SK-N-MC (cell line): ENCODE data around the gene CXXC5.
"Not testable (repeated sequence)": the region's sequence is repeated elsewhere in the genome, so short reads cannot be mapped to it uniquely, and the experiment has no call there.

Experiments used
- DNase-seq: peaks from one replicate; pipeline ENCODE4 v3.0.0-alpha.2; 2011; ENCODE audit warnings: low read depth, low spot score
- H3K27ac ChIP-seq: fragments of 200-600 bp; sonication (generic); 2 replicates; pipeline ENCODE4 v1.5.1; 2016; ENCODE audit warnings: mixed run types
- H3K36me3 ChIP-seq: fragments of 200-600 bp; sonication (generic); 2 replicates; pipeline ENCODE4 v1.6.1; 2017; ENCODE audit warnings: antibody characterized with exemption, low read length, mixed read lengths; ENCODE audit not compliant: insufficient read depth
- H3K4me3 ChIP-seq: fragments of 200-600 bp; sonication (generic); 2 replicates; pipeline ENCODE4 v1.5.1; 2016
- H3K9ac ChIP-seq: fragments of 200-600 bp; sonication (generic); 2 replicates; pipeline ENCODE4 v1.8.0; 2017; ENCODE audit warnings: mixed run types, mixed read lengths; ENCODE audit not compliant: insufficient read length
- H3K9me3 ChIP-seq: fragments of 200-600 bp; sonication (generic); 2 replicates; pipeline ENCODE4 v1.6.1; 2017; ENCODE audit warnings: low read depth, mild to moderate bottlenecking, antibody characterized with exemption, low read length, moderate library complexity, mixed read lengths
- EZH2 ChIP-seq: fragments of 200-600 bp; sonication (generic); IDR thresholded peaks from one replicate; pipeline ENCODE4 v1.6.1; 2017; ENCODE audit warnings: antibody characterized with exemption
- FOXP2 ChIP-seq: optimal IDR thresholded peaks from 2 replicates; pipeline ENCODE3; 2011; ENCODE audit warnings: mild to moderate bottlenecking, moderate library complexity; ENCODE audit not compliant: insufficient read depth; ENCODE audit errors: extremely low read length, control extremely low read depth
- POLR2AphosphoS5 ChIP-seq: IDR thresholded peaks from 2 replicates; pipeline ENCODE4 v1.6.1; 2012; ENCODE audit warnings: mild to moderate bottlenecking, low read depth, low read length, borderline replicate concordance

The CXXC5 gene

DNA sequence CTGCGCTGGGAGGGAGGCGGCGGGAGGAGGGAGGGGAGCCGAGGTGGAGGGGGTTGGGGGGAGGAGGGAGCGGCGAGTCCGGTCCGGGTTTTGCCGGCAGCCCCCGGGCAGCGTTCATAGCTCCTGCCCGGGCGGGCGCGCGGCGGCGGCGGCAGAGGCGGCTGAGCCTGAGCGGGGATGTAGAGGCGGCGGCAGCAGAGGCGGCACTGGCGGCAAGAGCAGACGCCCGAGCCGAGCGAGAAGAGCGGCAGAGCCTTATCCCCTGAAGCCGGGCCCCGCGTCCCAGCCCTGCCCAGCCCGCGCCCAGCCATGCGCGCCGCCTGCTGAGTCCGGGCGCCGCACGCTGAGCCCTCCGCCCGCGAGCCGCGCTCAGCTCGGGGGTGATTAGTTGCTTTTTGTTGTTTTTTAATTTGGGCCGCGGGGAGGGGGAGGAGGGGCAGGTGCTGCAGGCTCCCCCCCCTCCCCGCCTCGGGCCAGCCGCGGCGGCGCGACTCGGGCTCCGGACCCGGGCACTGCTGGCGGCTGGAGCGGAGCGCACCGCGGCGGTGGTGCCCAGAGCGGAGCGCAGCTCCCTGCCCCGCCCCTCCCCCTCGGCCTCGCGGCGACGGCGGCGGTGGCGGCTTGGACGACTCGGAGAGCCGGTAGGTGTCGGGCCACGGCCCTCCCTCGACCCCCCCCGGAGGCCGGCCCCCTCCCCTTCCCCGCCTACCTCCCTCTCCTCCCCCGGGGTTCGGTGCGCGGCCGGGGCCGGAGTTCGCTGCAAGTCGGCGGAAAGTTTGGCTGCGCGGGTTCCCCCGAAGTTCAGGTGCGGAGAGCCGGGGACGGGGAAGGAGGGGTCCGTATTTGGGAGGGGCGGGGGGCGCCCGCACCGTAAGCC lies at the start of gene CXXC5:
Gene CXXC5, plus strand, starts transcription at position 145 of the 877 bp plus-strand sequence. CDS start 32,175 bp downstream, outside the sequence.
- DNase-seq: no peak
- no peak within 1 kb of the TSS for H3K27ac ChIP-seq
- H3K9ac ChIP-seq: peak within 1 kb of the TSS; percentile 64

DNA sequence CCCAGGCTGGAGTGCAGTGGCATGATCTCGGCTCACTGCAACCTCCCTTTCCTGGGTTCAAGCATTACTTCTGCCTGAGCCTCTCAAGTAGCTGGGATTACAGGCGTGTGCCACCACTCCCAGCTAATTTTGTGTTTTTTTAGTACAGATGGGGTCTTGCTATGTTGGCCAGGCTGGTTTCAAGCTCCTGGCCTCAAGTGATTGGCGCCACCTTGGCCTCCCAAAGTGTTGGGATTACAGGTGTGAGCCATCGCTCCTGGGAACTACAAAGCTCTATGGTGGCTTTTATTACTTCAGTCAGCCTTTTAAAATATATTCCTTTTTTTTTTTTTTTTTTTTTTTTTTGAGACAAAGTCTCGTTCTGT lies 49.6 kb upstream of the CXXC5 start:
- not testable (repeated sequence) for H3K4me3 ChIP-seq, DNase-seq, H3K9me3 ChIP-seq, H3K9ac ChIP-seq, H3K27ac ChIP-seq
- peaks cover 40% of the 10 kb centered on the region for H3K36me3 ChIP-seq

More for the DNA sequence above, at the start of gene CXXC5:
- no peaks in the 10 kb centered on the region for H3K9me3 ChIP-seq
- H3K36me3 ChIP-seq: no peaks in the 10 kb centered on the region
- H3K4me3 ChIP-seq: peak within 1 kb of the TSS; percentile 94
- TF ChIP-seq POLR2AphosphoS5 (peak; percentile 52; the same call in 1 of the 2 replicates), EZH2 (no peak), FOXP2 (no peak)

DNA sequence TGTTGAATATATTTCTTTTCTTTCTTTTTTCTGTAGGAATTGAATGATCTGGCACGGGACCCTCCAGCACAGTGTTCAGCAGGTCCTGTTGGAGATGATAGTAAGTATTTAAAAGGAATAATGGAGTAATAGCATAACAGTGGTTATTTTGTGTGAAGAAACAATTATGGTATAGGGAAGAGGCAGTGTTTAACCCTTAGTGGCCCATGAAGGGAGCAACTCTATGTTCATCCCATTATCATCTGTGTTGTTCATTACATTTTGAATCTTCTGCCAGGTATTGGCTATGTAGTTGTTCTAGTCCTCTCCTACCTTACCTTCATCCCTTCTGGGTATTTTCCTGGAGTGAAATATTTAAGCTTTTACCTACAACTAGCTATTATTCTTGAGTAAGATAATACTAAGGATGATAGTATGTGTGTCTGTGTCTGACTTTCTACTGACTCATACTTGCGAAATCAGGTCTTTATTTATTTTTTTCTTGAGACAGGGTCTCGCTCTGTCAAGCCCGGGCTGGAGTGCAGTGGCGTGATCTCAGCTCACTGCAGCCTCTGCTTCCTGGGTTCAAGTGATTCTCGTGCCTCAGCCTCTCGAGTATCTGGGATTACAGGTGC lies 47.7 kb upstream of the CXXC5 start:
- Histone ChIP-seq H3K9ac (no peak overlapping the region), H3K9me3 (no peaks in the 10 kb centered on the region), H3K36me3 (peaks cover 37% of the 10 kb centered on the region), H3K4me3 (no peak overlapping the region), H3K27ac (no peak overlapping the region)
- no peak for DNase-seq
- TF ChIP-seq EZH2 (no peak), POLR2AphosphoS5 (no peak), FOXP2 (no peak)

DNA sequence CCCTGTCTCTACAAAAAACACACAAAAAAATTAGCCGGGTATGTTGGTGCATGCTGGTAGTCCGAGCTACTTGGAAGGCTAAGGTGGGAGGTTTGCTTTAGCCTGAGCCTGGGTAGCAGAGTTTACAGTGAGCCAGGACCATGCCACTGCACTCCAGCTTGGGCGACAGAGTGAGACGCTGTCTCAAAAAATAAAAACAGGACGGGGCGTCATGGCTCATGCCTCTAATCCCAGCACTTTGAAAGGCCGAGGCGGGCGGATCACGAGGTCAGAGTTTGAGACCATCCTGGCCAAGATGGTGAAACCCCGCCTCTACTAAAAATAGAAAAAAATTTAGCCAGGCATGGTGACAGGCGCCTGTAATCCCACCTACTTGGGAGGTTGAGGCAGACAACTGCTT lies 46.7 kb upstream of the CXXC5 start:
- no peak for TF ChIP-seq POLR2AphosphoS5
- TF ChIP-seq EZH2: no peak
- TF ChIP-seq FOXP2: no peak
- no peaks in the 10 kb centered on the region for H3K9me3 ChIP-seq
- no peak overlapping the region for H3K27ac ChIP-seq
- no peak overlapping the region for H3K9ac ChIP-seq
- no peak for DNase-seq
- no peak overlapping the region for H3K4me3 ChIP-seq
- H3K36me3 ChIP-seq: peaks cover 40% of the 10 kb centered on the region

DNA sequence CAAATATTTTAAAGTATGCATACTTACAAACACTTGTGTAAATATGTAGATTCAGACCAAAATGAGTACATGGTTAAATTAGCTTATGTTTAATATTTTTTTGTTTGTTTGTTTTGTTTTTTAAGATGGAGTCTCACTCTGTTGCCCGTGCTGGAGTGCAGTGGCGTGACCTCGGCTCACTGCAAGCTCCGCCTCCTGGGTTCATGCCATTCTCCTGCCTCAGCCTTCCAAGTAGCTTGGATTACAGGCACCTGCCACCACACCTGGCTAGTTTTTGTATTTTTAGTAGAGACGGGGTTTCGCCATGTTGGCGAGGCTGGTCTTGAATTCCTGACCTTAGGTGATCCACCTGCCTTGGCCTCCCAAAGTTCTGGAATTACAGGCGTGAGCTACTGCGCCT lies 46.2 kb upstream of the CXXC5 start:
- H3K36me3 ChIP-seq: peaks cover 40% of the 10 kb centered on the region
- not testable (repeated sequence) for H3K27ac ChIP-seq, DNase-seq, H3K9ac ChIP-seq, H3K4me3 ChIP-seq, H3K9me3 ChIP-seq

DNA sequence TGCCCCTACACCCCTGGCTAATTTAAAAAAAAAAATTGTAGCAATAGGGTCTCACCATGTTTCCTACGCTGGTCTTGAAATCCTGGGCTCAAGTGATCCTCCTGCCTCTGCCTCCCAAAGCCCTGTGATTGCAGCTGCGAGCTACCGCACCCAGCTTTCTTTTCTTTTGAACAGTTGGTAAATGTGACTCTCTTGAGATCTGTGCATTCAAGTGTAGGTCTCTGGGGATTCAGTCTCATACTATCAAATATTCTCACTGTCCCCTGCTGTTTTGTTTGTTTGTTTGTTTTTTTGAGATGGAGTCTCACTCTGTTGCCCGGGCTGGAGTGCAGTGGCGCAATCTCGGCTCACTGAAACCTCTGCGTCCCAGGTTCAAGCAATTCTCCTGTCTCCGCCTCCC lies 42.3 kb upstream of the CXXC5 start:
- DNase-seq: no peak
- Histone ChIP-seq H3K4me3 (no peak overlapping the region), H3K36me3 (peaks cover 25% of the 10 kb centered on the region), H3K27ac (no peak overlapping the region), H3K9ac (no peak overlapping the region), H3K9me3 (no peaks in the 10 kb centered on the region)
- TF ChIP-seq FOXP2 (no peak), POLR2AphosphoS5 (no peak), EZH2 (no peak)

DNA sequence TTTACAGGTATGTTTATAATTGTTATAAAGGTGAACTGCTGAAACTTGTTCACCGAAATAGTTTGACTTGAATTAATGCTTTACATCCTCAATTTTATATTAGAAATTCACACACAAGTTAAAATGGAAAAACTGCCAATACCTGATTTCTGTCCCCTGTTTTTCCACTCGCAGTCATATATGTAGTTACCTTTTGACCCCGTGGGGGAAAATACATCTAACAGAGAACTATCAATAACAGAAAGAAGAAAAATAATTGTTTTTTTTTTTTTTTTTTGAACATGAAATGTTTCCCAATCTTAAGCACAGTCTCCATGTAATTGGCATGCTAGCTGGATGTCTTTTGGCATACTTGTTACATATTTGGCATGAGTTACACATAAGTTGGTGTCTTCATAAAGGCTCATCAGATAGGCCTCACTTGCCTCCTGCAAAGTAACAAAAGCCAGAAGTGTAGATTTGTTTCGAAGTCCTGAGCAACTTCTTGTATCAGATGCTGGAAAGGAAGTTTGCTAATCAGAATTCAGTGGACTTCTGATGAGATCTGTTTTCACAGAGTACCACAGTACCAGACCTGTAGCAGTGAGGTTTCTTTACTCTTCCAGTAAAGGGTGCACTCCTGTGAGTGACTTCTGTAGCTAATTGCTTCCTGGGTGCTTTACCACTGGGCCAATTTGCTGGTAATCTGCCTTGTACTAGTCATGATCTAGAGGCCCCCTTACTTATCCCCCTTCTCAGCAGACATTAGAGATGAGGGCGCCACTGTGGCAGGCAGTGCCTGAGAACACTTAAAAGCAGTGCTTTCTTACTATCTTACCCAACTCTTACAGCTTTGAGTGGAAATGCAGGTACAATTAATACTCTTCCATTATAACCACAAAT lies 36.2 kb upstream of the CXXC5 start:
- H3K27ac ChIP-seq: no peak overlapping the region
- peaks cover 26% of the 10 kb centered on the region for H3K36me3 ChIP-seq
- H3K9ac ChIP-seq: no peak overlapping the region
- DNase-seq: no peak
- no peaks in the 10 kb centered on the region for H3K9me3 ChIP-seq
- TF ChIP-seq EZH2 (no peak), FOXP2 (no peak)
- no peak overlapping the region for H3K4me3 ChIP-seq

DNA sequence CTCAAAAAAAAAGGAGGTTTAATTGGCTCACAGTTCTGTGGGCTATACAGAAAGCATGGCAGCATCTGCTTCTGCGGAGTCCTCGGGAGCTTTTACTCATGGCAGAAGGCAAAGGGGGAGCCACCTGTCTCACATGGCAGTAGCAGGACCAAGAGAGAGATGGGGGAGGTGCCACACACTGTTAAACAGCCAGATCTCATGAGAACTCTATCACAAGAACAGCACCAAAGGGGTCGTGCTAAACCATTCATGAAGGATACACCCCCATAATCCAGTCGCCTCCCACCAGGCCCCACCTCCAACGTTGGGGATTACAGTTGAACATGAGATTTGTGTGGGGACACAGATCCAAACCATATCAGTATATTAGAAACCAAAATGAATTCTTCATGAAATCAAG lies 28.3 kb upstream of the CXXC5 start:
- TF ChIP-seq EZH2: no peak
- TF ChIP-seq POLR2AphosphoS5: no peak
- TF ChIP-seq FOXP2: no peak
- H3K9me3 ChIP-seq: no peaks in the 10 kb centered on the region
- no peak overlapping the region for H3K9ac ChIP-seq
- no peak overlapping the region for H3K4me3 ChIP-seq
- H3K27ac ChIP-seq: no peak overlapping the region
- peaks cover 47% of the 10 kb centered on the region for H3K36me3 ChIP-seq
- no peak for DNase-seq

DNA sequence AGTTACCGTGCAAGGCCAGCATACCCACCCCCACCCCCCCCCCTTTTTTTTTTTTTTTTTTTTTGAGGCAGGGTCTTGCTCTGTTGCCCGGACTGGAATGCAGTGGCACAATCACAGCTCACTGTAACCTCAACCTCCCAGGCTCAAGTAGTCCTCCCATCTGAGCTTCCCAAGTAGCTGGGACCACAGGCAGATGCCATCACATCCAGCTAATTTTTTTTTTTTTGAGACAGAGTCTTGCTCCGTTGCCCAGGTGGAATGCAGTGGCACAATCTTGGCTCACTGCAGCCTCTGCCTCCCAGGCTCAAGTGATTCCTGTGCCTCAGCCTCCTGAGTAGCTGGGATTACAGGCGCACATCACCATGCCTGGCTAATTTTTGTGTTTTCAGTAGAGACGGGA lies 22.8 kb upstream of the CXXC5 start:
- H3K27ac ChIP-seq, H3K9me3 ChIP-seq, H3K9ac ChIP-seq, DNase-seq, H3K4me3 ChIP-seq: not testable (repeated sequence)
- H3K36me3 ChIP-seq: peaks cover 60% of the 10 kb centered on the region
